ENCODE data around the gene PLCB1.

Gene PLCB1

GRCh38 chr20:8212286-8212685, 80.2 kb downstream of the PLCB1 start:
- DNase-seq (ENCODE audit: low read depth) = peak; percentile 65

DNA sequence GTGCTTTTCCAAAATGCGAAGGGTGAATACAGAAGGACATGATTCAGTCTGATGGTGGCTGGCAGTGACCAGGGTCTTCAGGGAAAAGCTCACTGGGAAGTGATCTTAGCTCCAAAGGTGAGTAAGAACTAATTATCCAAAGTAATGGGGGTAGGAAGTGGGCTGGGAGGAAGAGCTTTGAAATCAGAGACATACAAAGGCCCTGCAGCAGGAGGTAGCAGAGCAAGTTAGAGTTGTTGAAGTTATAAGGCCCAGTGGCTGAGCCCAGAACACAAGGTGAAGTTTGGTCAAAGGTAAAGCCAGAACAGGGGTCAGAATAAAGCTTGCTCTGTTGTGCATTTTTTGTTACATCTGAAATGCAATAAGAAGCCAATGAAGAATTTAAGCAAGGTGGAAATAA, 81.2 kb downstream of the PLCB1 start:
- DNase-seq (ENCODE audit: low read depth) = no peak

DNA sequence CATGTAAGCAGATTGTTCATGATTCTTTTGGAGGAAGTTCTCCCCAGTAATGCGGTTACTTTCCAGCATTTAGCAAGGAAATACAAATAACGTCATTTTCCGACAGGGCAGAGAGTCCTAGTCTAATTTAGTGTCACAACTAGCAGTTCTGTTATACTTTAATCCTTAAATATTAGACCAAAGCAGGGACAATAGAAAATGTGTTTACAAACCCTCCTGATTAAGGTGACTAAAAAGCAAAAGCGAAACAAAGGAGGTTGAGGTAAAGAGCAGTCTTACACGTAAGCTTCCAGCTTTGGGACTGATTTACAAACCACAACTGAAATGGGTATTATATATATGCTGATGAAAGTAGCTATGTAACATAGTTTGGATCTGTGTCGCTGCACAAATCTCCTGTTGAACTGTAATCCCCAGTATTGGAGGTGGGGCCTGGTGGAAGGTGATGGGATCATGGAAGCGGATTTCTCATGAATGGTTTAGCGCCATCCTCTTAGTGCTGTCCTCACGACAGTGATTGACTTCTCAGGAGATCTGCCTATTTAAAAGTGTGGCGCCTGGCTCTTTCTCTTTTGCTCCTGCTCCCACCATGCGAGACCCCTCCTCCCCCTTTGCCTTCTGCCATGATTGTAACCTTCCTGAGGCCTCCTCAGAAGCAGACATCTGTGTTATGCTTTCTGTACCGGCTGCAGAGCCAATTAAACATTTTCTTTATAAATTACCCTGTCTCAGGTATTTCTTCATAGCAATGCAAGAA, 81.9 kb downstream of the PLCB1 start:
- DNase-seq (ENCODE audit: low read depth) = no peak

GRCh38 chr20:8215361-8215781, 83.3 kb downstream of the PLCB1 start:
- DNase-seq (ENCODE audit: low read depth) = peak; percentile 90

DNA sequence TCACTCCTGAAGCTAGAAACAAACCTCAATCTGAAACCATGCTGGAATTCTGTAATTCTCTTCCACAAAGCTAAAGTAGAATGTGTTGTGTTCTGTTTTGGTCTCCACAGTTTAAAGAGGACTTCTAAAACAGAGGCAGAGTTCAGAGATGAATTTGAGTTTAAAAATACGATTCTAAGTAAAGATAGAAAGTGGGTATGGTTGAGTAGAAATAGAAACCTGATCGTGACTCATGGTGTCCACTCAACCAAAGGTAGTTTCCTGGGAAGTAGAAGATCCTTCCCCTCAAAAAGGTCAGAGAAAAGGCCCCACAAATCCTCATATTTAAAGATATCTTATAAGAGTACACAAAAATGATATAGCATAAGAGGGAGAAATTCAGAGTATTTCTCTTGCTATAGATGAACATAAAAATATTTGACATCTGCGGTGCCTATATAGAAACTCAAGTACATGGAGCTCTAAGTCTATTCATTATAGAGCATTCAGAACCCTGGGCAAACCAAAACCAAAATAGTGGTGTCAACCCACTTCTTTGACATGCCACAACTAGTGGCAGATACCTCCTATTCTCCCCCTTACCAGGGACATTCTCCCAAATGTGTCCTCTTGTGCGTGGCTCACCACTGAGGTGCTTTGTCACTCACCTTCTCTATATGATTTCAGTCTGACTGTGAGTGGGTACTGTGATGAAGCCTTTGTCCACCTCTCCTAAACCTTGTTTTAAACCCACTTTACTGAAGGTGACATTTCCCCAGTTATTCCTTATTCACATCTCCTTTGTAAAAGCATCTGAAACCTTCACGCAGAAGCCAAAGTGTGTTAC, 84.5 kb downstream of the PLCB1 start:
- DNase-seq (ENCODE audit: low read depth) = no peak

DNA sequence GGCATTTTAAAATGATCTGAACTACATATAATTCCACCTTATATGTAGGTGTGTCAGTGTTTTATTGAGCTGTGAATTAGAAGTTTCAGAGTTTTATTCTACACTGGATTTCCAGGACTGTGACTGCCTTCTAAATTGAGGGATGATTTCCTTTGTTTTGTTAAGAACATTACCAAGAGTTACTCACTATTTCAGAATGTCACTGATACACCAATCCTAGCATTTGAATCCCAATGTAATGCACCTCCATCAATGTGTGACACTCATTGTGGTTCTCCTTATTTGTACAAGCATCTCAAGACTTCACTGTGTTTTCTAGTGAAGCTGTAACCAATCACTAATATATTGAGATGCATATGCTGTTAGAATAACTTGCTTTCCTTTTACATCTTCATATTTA, 86.8 kb downstream of the PLCB1 start:
- DNase-seq (ENCODE audit: low read depth) = peak; percentile 67

GRCh38 chr20:8219403-8219802, 87.3 kb downstream of the PLCB1 start:
- no peak for DNase-seq (ENCODE audit: low read depth)

- DNase-seq (ENCODE audit: low read depth) = no peak
Measured at GRCh38 chr20:8220716-8221115, 88.7 kb downstream of the PLCB1 start.

- DNase-seq (ENCODE audit: low read depth) = no peak
Measured at GRCh38 chr20:8221887-8222419, 89.9 kb downstream of the PLCB1 start.

DNA sequence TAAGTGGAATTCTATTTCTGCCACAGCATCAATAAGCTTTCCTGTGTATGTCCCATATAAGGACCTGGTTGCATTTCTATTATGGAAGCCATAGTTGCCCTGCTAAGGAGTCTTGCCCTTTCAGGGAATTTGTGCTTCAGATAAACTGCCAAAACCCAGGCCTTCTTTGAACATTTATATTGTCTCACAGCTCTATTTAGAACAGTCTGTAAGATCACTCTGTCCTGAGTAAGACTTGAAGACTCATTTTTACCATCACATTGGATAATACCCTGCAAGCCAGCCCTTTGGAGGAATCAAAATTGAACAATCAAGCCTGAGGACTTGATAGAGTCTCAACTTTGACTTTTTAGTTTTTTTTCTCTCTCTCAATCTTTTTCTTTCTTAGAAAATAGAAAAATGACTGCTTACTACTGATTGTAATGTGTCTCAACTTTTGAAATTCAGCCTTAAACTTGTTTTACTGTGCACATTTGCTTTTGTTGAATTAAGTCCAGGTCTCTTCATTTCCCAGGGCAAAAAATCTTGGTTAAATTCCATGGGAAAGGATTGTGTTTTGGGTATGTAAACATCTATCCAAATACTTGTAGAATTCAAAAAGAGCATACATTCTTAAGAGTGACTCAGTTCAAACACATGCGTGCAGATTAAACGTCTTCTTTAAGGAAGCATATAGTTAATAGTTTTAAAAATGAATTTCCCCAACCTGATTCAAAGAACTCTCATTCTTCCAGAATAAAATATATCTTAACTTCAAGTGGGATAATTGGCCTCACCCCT, 91.2 kb downstream of the PLCB1 start:
- DNase-seq (ENCODE audit: low read depth) = peak; percentile 94

DNA sequence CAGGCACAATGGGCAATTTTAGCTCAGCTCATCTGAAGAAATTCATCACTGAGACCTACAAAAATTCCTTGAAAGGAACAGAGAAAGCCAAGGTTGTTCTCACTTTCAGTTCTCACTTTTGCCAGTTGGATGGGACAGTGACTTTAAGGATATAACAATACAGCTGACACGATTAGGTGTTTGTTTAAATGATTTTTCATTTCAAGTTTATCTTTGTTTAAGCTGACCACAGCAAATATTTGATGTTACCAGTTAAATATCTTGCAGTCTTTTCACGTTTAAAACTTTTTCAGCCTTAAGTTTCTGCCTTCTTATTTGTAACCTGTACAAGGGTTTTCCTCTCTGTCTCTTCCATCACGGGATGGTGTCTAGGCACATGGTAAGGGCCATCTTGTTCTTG, 93.6 kb downstream of the PLCB1 start:
- DNase-seq (ENCODE audit: low read depth) = no peak

DNA sequence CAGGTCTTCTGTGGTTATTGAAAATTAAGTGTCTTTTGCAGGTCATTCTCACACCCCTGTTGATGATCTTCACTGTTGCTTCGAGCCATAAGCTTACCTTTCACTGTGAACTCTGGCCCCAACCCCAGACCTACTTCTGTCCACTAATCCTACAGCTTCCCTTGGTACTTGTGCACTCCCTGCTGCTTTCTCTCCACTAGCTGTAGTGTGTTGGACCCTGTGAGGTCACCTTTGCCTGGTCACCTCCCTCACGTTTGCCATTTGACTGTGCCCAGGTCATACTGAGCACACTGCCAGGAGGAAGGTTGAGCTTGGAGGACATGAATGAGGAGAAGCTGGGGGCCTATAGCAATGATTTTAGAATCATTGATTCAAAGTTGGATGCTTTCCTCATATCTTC, 94.0 kb downstream of the PLCB1 start:
- no peak for DNase-seq (ENCODE audit: low read depth)

- no peak for DNase-seq (ENCODE audit: low read depth)
Measured at GRCh38 chr20:8227293-8227692, 95.2 kb downstream of the PLCB1 start.

DNA sequence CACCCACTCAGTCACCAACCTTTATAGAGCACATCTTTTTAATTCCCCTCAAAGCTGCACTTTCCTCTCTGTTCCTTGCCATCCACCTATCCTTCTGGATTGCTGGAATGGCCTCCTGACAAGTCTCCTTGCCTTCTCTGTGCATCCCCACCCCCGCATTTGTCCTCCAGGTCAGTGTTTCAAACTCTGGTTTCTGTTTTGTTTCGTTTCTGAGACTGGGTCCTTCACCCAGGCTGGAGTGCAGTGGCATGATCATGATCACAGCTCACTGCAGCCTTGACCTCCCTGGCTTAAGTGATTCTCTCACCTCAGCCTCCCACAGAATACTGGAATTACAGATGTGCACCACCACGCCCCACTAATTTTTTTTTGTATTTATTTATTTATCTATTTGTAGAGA, 96.2 kb downstream of the PLCB1 start:
- DNase-seq (ENCODE audit: low read depth) = no peak

- DNase-seq (ENCODE audit: low read depth) = no peak
Measured at GRCh38 chr20:8229090-8229489, 97.0 kb downstream of the PLCB1 start.

- no peak for DNase-seq (ENCODE audit: low read depth)
Measured at GRCh38 chr20:8231038-8231437, 99.0 kb downstream of the PLCB1 start.

DNA sequence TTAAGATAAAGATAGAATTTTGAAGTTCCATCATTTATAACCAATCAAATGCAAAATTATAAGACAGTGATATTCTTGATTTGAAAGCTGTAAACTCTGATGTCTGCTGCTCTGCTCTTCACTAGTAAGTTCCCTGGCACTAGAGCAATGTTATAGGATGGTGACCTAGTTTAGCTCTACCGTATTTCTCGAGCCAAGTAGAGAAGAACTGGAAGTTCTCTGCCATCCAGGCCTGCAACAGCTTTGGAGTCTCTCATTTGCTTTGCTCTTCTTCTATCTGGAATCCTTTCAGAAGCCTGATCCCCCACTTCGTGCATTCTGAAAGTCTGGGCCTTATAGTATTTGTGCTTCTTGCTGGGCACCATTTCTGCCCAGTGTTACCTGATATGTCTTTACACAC, 100.3 kb downstream of the PLCB1 start:
- DNase-seq (ENCODE audit: low read depth) = no peak

- DNase-seq (ENCODE audit: low read depth) = no peak
Measured at GRCh38 chr20:8234580-8234979, 102.5 kb downstream of the PLCB1 start.

- no peak for DNase-seq (ENCODE audit: low read depth)
Measured at GRCh38 chr20:8242066-8242465, 110.0 kb downstream of the PLCB1 start.

- DNase-seq (ENCODE audit: low read depth) = no peak
Measured at GRCh38 chr20:8242827-8243724, 111.0 kb downstream of the PLCB1 start.

DNA sequence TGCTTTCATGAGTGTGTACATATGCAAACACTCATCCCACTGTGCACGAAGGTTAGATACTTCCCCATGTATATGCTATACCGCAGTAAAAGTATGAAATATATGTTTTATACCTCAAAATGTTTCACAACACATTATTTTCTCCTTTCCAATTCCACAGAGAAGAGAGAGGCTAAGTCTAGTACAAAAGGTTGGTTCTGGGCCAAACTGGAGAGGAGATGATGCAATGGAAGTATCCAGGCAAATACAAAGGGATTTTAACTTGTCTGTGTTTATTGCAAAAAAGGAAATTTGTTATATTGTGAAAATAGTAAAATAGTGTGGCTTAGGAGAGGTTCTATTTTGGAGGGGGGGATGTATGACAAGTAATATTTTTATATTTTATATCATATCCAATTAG, 112.6 kb downstream of the PLCB1 start:
- DNase-seq (ENCODE audit: low read depth) = peak; percentile 89
